Measurements from ENCODE around the gene LRRN3. TPM values are rescaled to one million over a fixed set of nuclear protein-coding genes. Genes with fewer than 3 reads are reported as not detected.

The LRRN3 gene
- 0.04 TPM for polyA plus RNA-seq (2012; ENCODE audit: low read depth, missing spikeins)

GRCh38 chr7:111090846-111091245, at the start of gene LRRN3:
Gene LRRN3 (plus strand): TSS chr7:111091127. CDS start chr7:111122773, 31,646 bp downstream.
- no peak for DNase-seq (ENCODE audit: insufficient read length, low spot score)
- TF ChIP-seq PAX5 (IDR thresholded peaks at IDR 0.05; ENCODE audit: insufficient read depth, low read length, severe bottlenecking), result no peak
- no peak for TF ChIP-seq POLR2A (IDR thresholded peaks at IDR 0.05; ENCODE audit: low read depth, low read length)
- TF ChIP-seq TAF1 (IDR thresholded peaks at IDR 0.05; ENCODE audit: low read depth, low read length), result no peak
- TF ChIP-seq SPI1 (IDR thresholded peaks at IDR 0.05; ENCODE audit: low read depth, low read length), result no peak
- TF ChIP-seq POLR2AphosphoS5 (IDR thresholded peaks at IDR 0.05; ENCODE audit: low read depth, low read length), result no peak
- TF ChIP-seq POU2F2 (IDR thresholded peaks at IDR 0.05; ENCODE audit: low read depth, low read length), result no peak
- FAIRE-seq, result no peak

- FAIRE-seq (no peak), DNase-seq (ENCODE audit: insufficient read length, low spot score) (no peak)
- TF ChIP-seq POU2F2 (IDR thresholded peaks at IDR 0.05; ENCODE audit: low read depth, low read length) (no peak), SPI1 (IDR thresholded peaks at IDR 0.05; ENCODE audit: low read depth, low read length) (no peak), POLR2AphosphoS5 (IDR thresholded peaks at IDR 0.05; ENCODE audit: low read depth, low read length) (no peak), TAF1 (IDR thresholded peaks at IDR 0.05; ENCODE audit: low read depth, low read length) (no peak), POLR2A (IDR thresholded peaks at IDR 0.05; ENCODE audit: low read depth, low read length) (no peak), PAX5 (IDR thresholded peaks at IDR 0.05; ENCODE audit: insufficient read depth, low read length, severe bottlenecking) (no peak)
Measured at GRCh38 chr7:111041577-111041976, 49.4 kb upstream of the LRRN3 start.

- no peak for FAIRE-seq
- no peak for DNase-seq (ENCODE audit: insufficient read length, low spot score)
- TF ChIP-seq TAF1 (IDR thresholded peaks at IDR 0.05; ENCODE audit: low read depth, low read length) (no peak), SPI1 (IDR thresholded peaks at IDR 0.05; ENCODE audit: low read depth, low read length) (no peak), POLR2A (IDR thresholded peaks at IDR 0.05; ENCODE audit: low read depth, low read length) (no peak), POU2F2 (IDR thresholded peaks at IDR 0.05; ENCODE audit: low read depth, low read length) (no peak), PAX5 (IDR thresholded peaks at IDR 0.05; ENCODE audit: insufficient read depth, low read length, severe bottlenecking) (no peak), POLR2AphosphoS5 (IDR thresholded peaks at IDR 0.05; ENCODE audit: low read depth, low read length) (no peak)
Measured at GRCh38 chr7:111042842-111043241, 48.1 kb upstream of the LRRN3 start.

- FAIRE-seq, result no peak
- no peak for TF ChIP-seq SPI1 (IDR thresholded peaks at IDR 0.05; ENCODE audit: low read depth, low read length)
- no peak for TF ChIP-seq POLR2A (IDR thresholded peaks at IDR 0.05; ENCODE audit: low read depth, low read length)
- no peak for TF ChIP-seq PAX5 (IDR thresholded peaks at IDR 0.05; ENCODE audit: insufficient read depth, low read length, severe bottlenecking)
- no peak for TF ChIP-seq POLR2AphosphoS5 (IDR thresholded peaks at IDR 0.05; ENCODE audit: low read depth, low read length)
- TF ChIP-seq TAF1 (IDR thresholded peaks at IDR 0.05; ENCODE audit: low read depth, low read length), result no peak
- TF ChIP-seq POU2F2 (IDR thresholded peaks at IDR 0.05; ENCODE audit: low read depth, low read length), result no peak
- DNase-seq (ENCODE audit: insufficient read length, low spot score), result no peak
Measured at GRCh38 chr7:111043561-111043960, 47.4 kb upstream of the LRRN3 start.

- FAIRE-seq, result no peak
- no peak for DNase-seq (ENCODE audit: insufficient read length, low spot score)
- TF ChIP-seq POU2F2 (IDR thresholded peaks at IDR 0.05; ENCODE audit: low read depth, low read length), result no peak
- TF ChIP-seq SPI1 (IDR thresholded peaks at IDR 0.05; ENCODE audit: low read depth, low read length), result no peak
- TF ChIP-seq POLR2AphosphoS5 (IDR thresholded peaks at IDR 0.05; ENCODE audit: low read depth, low read length), result no peak
- TF ChIP-seq POLR2A (IDR thresholded peaks at IDR 0.05; ENCODE audit: low read depth, low read length), result no peak
- TF ChIP-seq PAX5 (IDR thresholded peaks at IDR 0.05; ENCODE audit: insufficient read depth, low read length, severe bottlenecking), result no peak
- no peak for TF ChIP-seq TAF1 (IDR thresholded peaks at IDR 0.05; ENCODE audit: low read depth, low read length)
Measured at GRCh38 chr7:111045449-111045848, 45.5 kb upstream of the LRRN3 start.

- FAIRE-seq (no peak), DNase-seq (ENCODE audit: insufficient read length, low spot score) (no peak)
- TF ChIP-seq POLR2AphosphoS5 (IDR thresholded peaks at IDR 0.05; ENCODE audit: low read depth, low read length) (no peak), SPI1 (IDR thresholded peaks at IDR 0.05; ENCODE audit: low read depth, low read length) (no peak), PAX5 (IDR thresholded peaks at IDR 0.05; ENCODE audit: insufficient read depth, low read length, severe bottlenecking) (no peak), POU2F2 (IDR thresholded peaks at IDR 0.05; ENCODE audit: low read depth, low read length) (no peak), TAF1 (IDR thresholded peaks at IDR 0.05; ENCODE audit: low read depth, low read length) (no peak), POLR2A (IDR thresholded peaks at IDR 0.05; ENCODE audit: low read depth, low read length) (no peak)
Measured at GRCh38 chr7:111047595-111047994, 43.3 kb upstream of the LRRN3 start.

GRCh38 chr7:111049971-111050680, 40.8 kb upstream of the LRRN3 start:
- DNase-seq (ENCODE audit: insufficient read length, low spot score), result no peak
- TF ChIP-seq SPI1 (IDR thresholded peaks at IDR 0.05; ENCODE audit: low read depth, low read length), result no peak
- no peak for TF ChIP-seq POLR2A (IDR thresholded peaks at IDR 0.05; ENCODE audit: low read depth, low read length)
- no peak for TF ChIP-seq TAF1 (IDR thresholded peaks at IDR 0.05; ENCODE audit: low read depth, low read length)
- TF ChIP-seq PAX5 (IDR thresholded peaks at IDR 0.05; ENCODE audit: insufficient read depth, low read length, severe bottlenecking), result no peak
- no peak for TF ChIP-seq POLR2AphosphoS5 (IDR thresholded peaks at IDR 0.05; ENCODE audit: low read depth, low read length)
- no peak for TF ChIP-seq POU2F2 (IDR thresholded peaks at IDR 0.05; ENCODE audit: low read depth, low read length)
- no peak for FAIRE-seq

GRCh38 chr7:111050875-111051416, 40.0 kb upstream of the LRRN3 start:
- no peak for TF ChIP-seq SPI1 (IDR thresholded peaks at IDR 0.05; ENCODE audit: low read depth, low read length)
- TF ChIP-seq PAX5 (IDR thresholded peaks at IDR 0.05; ENCODE audit: insufficient read depth, low read length, severe bottlenecking), result no peak
- no peak for TF ChIP-seq POU2F2 (IDR thresholded peaks at IDR 0.05; ENCODE audit: low read depth, low read length)
- no peak for TF ChIP-seq POLR2AphosphoS5 (IDR thresholded peaks at IDR 0.05; ENCODE audit: low read depth, low read length)
- no peak for TF ChIP-seq POLR2A (IDR thresholded peaks at IDR 0.05; ENCODE audit: low read depth, low read length)
- TF ChIP-seq TAF1 (IDR thresholded peaks at IDR 0.05; ENCODE audit: low read depth, low read length), result no peak
- FAIRE-seq (no peak), DNase-seq (ENCODE audit: insufficient read length, low spot score) (no peak)

GRCh38 chr7:111051832-111052231, 39.1 kb upstream of the LRRN3 start:
- no peak for DNase-seq (ENCODE audit: insufficient read length, low spot score)
- TF ChIP-seq POLR2A (IDR thresholded peaks at IDR 0.05; ENCODE audit: low read depth, low read length) (no peak), PAX5 (IDR thresholded peaks at IDR 0.05; ENCODE audit: insufficient read depth, low read length, severe bottlenecking) (no peak), TAF1 (IDR thresholded peaks at IDR 0.05; ENCODE audit: low read depth, low read length) (no peak), SPI1 (IDR thresholded peaks at IDR 0.05; ENCODE audit: low read depth, low read length) (no peak), POU2F2 (IDR thresholded peaks at IDR 0.05; ENCODE audit: low read depth, low read length) (no peak)
- FAIRE-seq, result no peak
